Stimulated activated CD8-positive, alpha-beta memory T cell treated with anti-CD3 and anti-CD28 coated beads, Interleukin-4, amount 100 ng/mL, for 4 hours (primary cell): ENCODE data around the gene SPOCD1.

Experiments used
- DNase-seq, 2 donors: peaks; one replicate each; pipeline ENCODE4 v3.0.0-alpha.2; 2020; ENCODE audit warnings: low read depth in 2 of 2, low spot score in 1 of 2

The SPOCD1 gene

DNA sequence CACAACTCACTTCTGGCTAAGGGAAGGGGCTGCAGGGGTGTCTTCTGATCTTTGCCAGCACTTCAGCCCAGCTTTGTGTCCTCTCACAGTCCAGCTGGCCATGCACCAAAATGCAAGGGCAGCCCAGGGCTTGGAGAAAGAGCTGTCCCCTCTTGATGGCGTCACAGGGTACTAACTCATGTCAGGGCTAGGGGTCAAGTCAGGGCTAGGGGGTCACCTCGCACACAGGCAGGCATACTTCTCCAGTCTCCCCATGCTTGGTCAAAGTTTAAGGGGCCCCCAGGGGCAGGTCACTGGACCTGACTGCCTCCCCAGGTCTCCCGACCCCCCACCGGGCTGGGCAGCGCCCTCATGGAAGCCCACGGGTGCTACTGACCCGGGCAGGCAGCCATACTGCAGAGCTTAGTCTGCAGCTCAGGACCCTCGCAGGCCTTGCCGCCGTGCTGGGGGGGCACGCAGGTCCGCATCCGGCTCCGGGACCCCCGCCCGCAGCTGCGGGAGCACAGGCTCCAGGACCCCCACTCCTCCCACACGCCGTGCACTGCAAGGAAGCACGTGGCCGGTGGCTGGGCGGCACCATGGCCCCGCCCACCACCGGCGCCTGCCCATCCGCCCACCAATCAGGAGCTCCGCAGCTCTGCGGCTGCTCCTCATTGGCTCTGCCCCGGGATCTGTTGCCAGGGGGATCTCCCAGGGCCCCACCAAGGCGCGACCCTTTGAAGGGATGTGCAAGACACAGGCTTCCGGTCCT lies 73.2 kb downstream of the SPOCD1 start:
- no peak for DNase-seq
